Measurements from ENCODE around the gene IMPA2.

Gene IMPA2

DNA sequence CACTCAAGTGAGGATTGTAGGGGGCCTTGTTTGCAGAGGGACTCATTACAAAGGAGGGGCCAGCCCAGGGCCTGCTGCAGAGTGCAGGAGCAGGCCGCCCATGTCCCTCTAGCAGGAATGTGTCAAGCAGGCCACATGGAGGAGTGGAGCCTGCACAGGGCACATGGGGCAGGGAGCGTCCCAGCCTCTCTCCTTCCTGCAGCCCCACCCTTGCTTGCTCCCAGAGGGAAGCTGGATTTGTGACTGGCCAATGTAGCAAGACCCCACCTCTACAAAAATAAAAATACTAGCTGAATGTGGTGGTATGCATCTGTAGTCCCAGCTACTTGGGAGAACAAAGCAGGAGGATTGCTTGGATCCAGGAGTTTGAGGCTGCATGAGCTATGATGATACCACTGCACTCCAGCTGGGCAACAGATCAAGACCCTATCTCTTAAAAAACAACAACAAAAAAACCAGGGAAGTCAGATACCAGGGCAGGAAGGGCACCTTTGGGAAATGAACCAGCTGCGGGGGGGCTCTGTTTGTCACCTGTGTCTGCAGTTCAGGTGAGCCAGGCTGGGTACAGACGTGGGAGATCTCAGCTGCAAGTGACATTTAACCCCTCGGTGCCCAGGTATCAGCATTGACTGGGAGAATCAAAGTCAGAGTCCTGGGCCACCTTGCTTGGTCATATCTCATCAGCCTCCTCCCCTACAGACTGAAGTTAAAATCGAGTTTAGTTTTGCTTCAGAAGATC, 27.7 kb downstream of the IMPA2 start:
- DNase-seq (ENCODE audit: low spot score), result peak; percentile 60

- DNase-seq (ENCODE audit: low spot score), result peak; percentile 31
These were observed 28.4 kb downstream of the IMPA2 start for GRCh38 chr18:12009581-12010140.

GRCh38 chr18:12010187-12010802, 29.0 kb downstream of the IMPA2 start:
- peak; percentile 30 for DNase-seq (ENCODE audit: low spot score)

GRCh38 chr18:12011199-12011956, 30.1 kb downstream of the IMPA2 start:
- DNase-seq (ENCODE audit: low spot score), result peak; percentile 20

- DNase-seq (ENCODE audit: low spot score), result peak; percentile 49
These were observed 30.7 kb downstream of the IMPA2 start for GRCh38 chr18:12011957-12012549.

DNA sequence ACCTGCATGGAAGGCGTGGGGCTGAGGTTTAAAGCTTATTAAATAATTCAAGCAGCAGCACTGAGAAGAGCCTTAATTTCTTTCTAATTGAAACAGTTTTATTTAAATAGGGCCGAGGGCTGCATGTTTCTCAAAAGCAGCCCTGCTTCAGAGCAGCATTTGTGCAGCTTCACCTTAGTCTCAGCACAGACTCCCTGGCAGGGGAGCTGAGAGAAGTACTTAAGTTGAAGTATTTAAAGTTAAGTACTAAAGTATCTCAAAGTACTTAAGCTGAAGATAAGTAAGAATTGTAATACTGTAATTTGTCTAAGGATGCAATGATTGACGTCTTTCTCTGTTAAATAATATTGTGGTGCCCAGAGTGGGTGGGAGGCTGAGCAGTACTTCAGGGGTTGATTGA, 31.4 kb downstream of the IMPA2 start:
- no peak for DNase-seq (ENCODE audit: low spot score)

GRCh38 chr18:12013186-12013916, 32.0 kb downstream of the IMPA2 start:
- no peak for DNase-seq (ENCODE audit: low spot score)

GRCh38 chr18:12014086-12014485, 32.8 kb downstream of the IMPA2 start:
- no peak for DNase-seq (ENCODE audit: low spot score)

- DNase-seq (ENCODE audit: low spot score), result peak; percentile 64
These were observed 33.5 kb downstream of the IMPA2 start for GRCh38 chr18:12014521-12015415.

DNA sequence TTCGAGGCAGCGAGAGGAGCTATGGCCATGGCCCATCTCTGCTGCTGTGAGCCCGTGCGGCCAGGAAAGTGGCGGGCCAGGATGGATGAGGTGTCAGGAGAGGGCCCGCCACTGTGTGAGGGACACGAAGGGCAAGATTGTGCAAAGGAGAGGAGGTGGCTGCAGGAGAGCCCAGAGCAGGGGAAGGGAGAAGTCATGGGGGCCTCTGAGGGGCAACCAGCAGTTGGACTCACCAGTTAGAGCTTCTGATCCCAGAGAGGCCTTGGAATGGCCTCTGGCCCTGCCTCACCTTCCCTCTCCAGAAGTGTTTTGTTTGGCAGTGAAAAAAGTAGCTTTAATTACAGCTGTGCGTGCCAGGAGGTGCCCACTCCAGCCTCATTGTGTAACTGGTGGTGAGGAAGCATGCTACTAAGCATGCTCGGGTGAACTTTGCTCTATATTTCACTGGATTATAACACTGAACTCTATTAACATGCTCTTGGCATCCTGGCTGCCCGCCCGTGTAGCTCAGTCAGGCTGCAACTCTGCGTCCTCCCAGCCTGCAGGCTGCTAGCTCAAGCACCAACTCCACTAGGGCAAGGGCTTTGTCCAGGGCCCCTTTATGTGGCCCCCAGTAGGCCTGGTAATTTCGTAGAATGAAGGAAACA, 34.2 kb downstream of the IMPA2 start:
- DNase-seq (ENCODE audit: low spot score), result no peak

- DNase-seq (ENCODE audit: low spot score), result no peak
These were observed 35.8 kb downstream of the IMPA2 start for GRCh38 chr18:12017081-12017480.

DNA sequence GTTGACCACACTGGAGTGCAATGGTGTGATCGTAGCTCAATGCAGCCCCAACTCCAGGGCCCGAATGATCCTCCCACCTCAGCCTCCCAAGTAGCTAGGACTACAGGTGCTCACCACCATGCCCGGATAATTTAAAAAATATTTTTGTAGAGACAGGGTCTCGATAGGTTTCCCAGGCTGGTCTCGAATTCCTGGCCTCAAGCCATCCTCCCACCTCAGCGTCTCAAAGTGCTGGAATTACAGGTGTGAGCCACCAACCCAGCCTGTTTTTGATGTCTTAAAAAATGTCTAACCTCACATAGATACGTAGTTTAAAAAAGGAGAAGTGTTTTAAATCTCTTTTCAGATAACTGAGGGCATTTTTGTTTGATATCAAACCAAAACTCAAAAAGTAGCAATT, 37.6 kb downstream of the IMPA2 start:
- no peak for DNase-seq (ENCODE audit: low spot score)

GRCh38 chr18:12021077-12021476, 39.8 kb downstream of the IMPA2 start:
- DNase-seq (ENCODE audit: low spot score), result no peak

GRCh38 chr18:12021596-12021995, 40.3 kb downstream of the IMPA2 start:
- no peak for DNase-seq (ENCODE audit: low spot score)

DNA sequence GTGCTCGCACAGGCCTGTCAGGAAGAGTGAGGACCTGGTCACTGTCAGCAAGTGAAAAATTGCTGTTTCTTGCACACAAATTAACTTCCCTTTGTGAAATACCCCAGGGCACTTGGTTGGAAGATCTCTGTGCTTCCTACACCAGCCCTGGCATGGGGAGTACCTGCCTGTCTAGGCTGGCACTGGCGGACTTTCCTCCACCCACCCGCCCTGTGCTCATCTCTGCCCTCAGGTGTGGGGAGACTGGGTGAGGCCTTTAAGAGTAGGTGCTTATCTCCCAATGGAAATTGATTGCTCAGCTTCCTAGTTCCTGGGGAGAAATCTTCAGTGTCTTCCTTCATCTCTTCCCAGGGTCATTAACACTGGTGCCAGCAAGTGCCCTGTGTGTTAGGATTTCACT, 42.1 kb downstream of the IMPA2 start:
- no peak for DNase-seq (ENCODE audit: low spot score)

GRCh38 chr18:12026562-12026961, 45.3 kb downstream of the IMPA2 start:
- DNase-seq (ENCODE audit: low spot score), result no peak

DNA sequence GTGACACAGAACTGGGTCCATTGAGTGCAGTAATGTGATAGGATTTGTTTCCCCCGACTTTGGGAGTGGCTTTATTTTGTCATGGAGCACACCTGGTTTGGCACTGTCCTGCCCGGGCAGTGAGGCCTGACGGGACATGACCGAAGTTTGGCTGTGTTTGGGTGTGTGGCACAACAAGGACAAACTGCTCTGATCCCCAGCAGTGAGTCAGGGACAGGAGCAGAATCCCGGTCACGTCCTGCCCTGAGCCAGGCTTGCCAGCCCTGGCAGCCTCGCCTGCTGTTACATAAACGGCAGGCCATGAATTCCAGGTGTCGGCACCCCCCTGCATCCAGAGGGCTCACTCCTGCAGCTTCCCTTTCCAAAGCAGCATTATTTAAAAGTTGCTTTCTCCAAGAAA, 45.7 kb downstream of the IMPA2 start:
- DNase-seq (ENCODE audit: low spot score), result no peak

GRCh38 chr18:12027480-12027879, 46.2 kb downstream of the IMPA2 start:
- no peak for DNase-seq (ENCODE audit: low spot score)

- no peak for DNase-seq (ENCODE audit: low spot score)
These were observed 46.8 kb downstream of the IMPA2 start for GRCh38 chr18:12028040-12028628.

DNA sequence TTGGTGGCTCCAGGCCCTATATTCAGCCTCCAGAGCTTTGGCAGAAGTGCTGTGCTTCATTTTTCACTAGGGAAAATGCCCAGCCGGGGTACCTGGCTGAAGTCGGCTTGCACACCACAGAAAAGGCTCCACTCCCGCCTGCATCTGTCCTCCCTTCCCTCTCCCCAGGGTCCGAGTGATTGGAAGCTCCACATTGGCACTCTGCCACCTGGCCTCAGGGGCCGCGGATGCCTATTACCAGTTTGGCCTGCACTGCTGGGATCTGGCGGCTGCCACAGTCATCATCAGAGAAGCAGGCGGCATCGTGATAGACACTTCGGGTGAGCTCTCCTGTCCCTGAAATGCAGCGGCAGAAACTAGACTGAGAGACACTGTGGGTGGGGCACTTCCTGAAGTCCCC, 47.4 kb downstream of the IMPA2 start:
- DNase-seq (ENCODE audit: low spot score), result no peak
